ENCODE results near the gene AK2.

DNA sequence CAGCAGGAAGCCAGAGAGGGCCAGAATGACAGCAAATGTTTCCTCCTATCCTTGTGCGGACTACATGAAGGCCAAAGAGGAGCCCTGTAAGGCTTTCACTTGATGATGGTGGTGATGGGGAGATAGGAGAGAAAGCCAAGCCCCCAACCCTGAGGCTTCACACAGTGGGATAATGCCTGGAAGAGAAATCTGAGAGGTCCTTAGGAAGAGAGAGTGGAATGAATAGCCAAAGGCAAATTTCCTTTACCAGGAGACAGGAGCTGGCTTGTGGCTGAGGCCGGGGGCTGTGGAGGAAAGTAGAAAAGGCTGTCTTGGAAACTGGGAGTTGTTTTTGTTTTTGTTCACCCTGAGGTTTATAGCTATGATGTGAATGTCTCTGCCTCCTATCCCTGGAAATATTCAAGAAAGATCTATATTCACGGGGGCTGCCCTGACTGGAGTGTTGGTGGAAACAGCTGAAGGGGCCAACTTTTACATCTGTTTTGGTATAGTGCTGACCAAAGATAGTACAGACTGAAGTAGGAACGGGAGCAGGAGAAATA is 59.1 kb downstream of the AK2 start:
- TF ChIP-seq EZH2 (IDR thresholded peaks at IDR 0.05; ENCODE audit: borderline replicate concordance, low read length): no peak
- TF ChIP-seq CTCF (conservative IDR thresholded peaks at IDR 0.05 in 1 of 2, IDR thresholded peaks at IDR 0.05 in 1 of 2; ENCODE audit: extremely low read depth in 1 of 2, insufficient read depth in 1 of 2, low read depth in 1 of 2, low read length in 2 of 2): no peak
